Fibroblast of lung (primary cell): Measurements from ENCODE around the gene S100A1. TPM values are rescaled to one million over a fixed set of nuclear protein-coding genes. Genes with fewer than 3 reads are reported as not detected.

Source experiments
- DNase-seq, 2 donors: peaks; one replicate each; pipeline versions ENCODE4 v3.0.0 to v3.0.0-alpha.2; 2010; ENCODE audit warnings: low read depth in 2 of 2
- H2AFZ ChIP-seq: 2 replicates; pipeline ENCODE4 v1.5.1; 2012; ENCODE audit warnings: low read length, control low read depth, inconsistent platforms
- H3K27ac ChIP-seq: 2 replicates; pipeline ENCODE4 v1.5.1; 2011; ENCODE audit warnings: low read length, control low read depth; ENCODE audit not compliant: insufficient read depth
- H3K27me3 ChIP-seq: 2 replicates; pipeline ENCODE4 v1.5.1; 2011; ENCODE audit warnings: mild to moderate bottlenecking, low read length; ENCODE audit not compliant: control insufficient read depth, insufficient read depth
- H3K36me3 ChIP-seq: 2 replicates; pipeline ENCODE4 v1.5.1; 2011; ENCODE audit warnings: low read length; ENCODE audit not compliant: control insufficient read depth, insufficient read depth
- H3K4me1 ChIP-seq: 2 replicates; pipeline ENCODE4 v1.5.1; 2011; ENCODE audit warnings: low read length; ENCODE audit not compliant: control insufficient read depth, insufficient read depth; ENCODE audit errors: extremely low read depth
- H3K4me2 ChIP-seq: 2 replicates; pipeline ENCODE4 v1.5.1; 2011; ENCODE audit warnings: low read length, control low read depth; ENCODE audit not compliant: insufficient read depth; ENCODE audit errors: extremely low read depth
- H3K4me3 ChIP-seq, 4 experiments: fragments of 200-600 bp in 1 of 4; sonication (generic) in 1 of 4; replicated peaks in 1 of 4; 2 replicates each; pipeline ENCODE4 v1.5.1; 2011 to 2016; ENCODE audit warnings: low read length in 4 of 4, low read depth in 3 of 4, mild to moderate bottlenecking in 3 of 4, control low read depth in 2 of 4, inconsistent platforms in 1 of 4, mixed read lengths in 1 of 4; ENCODE audit not compliant: insufficient read depth in 1 of 4; ENCODE audit errors: control extremely low read depth in 1 of 4
- H3K79me2 ChIP-seq: 2 replicates; pipeline ENCODE4 v1.5.1; 2012; ENCODE audit warnings: mild to moderate bottlenecking, low read length, inconsistent platforms; ENCODE audit not compliant: control insufficient read depth, insufficient read depth
- H3K9ac ChIP-seq: 2 replicates; pipeline ENCODE4 v1.5.1; 2011; ENCODE audit warnings: mild to moderate bottlenecking, low read length, control low read depth; ENCODE audit not compliant: insufficient read depth
- H3K9me3 ChIP-seq: 2 replicates; pipeline ENCODE4 v1.5.1; 2012; ENCODE audit warnings: low read depth, low read length; ENCODE audit not compliant: control insufficient read depth, insufficient read depth
- H4K20me1 ChIP-seq: 2 replicates; pipeline ENCODE4 v1.5.1; 2011; ENCODE audit warnings: low read length; ENCODE audit not compliant: control insufficient read depth, insufficient read depth; ENCODE audit errors: extremely low read depth
- EZH2 ChIP-seq: IDR thresholded peaks from 2 replicates; pipeline ENCODE4 v1.5.1; 2012; ENCODE audit warnings: low read length, control low read depth, mild to moderate bottlenecking; ENCODE audit errors: missing control alignments
- polyA plus RNA-seq, 2 donors: library from polyadenylated mRNA; depleted of rRNA in 1 of 2; stranded (reverse) in 1 of 2; unstranded in 1 of 2; fragments of >200 nt; gene quantifications; 2 replicates each; pipeline ENCODE4 v1.2.1, GENCODE V29; 2011 to 2012; ENCODE audit warnings: missing spikeins in 1 of 2
- total RNA-seq: library from RNA; depleted of rRNA; stranded (reverse); fragments of >200 nt; gene quantifications from 2 replicates; pipeline ENCODE4 v1.2.1, GENCODE V29; 2014
- TF ChIP-seq, protein P1 (sequence below), 2 donors: IDR thresholded peaks in 1 of 2; conservative IDR thresholded peaks in 1 of 2; 1 replicate in 1 of 2; 2 replicates in 1 of 2; pipeline ENCODE4 v1.5.1; 2011 to 2012; ENCODE audit warnings: low read length in 2 of 2, control low read depth in 1 of 2, inconsistent platforms in 1 of 2, low read depth in 1 of 2, mild to moderate bottlenecking in 1 of 2

S100A1 gene
- total and polyA plus RNA-seq, 2 donors (not counting 1 experiment from before 2014, with no cell fraction given) = 0.17 to 9.7 TPM

DNA sequence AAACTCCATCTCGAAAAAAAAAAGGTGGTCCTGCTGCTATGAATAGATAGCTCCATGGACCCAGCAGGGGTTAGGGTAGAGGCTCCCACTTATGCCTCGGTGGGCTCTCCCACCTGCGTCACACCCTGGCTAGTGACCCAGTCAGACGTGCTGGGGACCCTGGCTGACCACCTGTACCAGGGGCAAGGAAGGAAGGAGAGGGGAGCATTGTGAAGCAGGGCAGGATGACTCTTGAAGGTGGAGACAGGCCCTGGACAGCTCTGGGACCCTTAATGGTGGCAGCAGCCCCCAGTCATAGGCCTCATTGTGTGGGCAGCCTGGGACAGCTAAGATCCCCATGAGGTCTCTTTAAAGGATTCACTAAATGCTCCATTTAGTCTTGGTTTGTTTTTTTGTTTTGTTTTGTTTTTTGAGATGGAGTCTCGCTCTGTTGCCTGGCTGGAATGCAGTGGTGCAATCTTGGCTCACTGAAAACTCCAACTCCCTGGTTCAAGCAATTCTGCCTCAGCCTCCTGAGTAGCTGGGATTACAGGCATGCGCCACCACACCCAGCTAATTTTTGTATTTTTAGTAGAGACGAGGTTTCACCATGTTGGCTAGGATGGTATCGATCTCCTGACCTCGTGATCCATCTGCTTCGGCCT lies 19.9 kb downstream of the S100A1 start:
- Histone ChIP-seq H3K9ac (no peak overlapping the region), H2AFZ (no peak overlapping the region), H3K36me3 (peaks cover 5% of the 10 kb centered on the region), H3K4me3 (no peak overlapping the region), H3K27me3 (no peaks in the 10 kb centered on the region), H3K4me2 (no peak overlapping the region), H4K20me1 (no peaks in the 10 kb centered on the region), H3K4me1 (peaks cover 3% of the 10 kb centered on the region), H3K27ac (no peak overlapping the region), H3K9me3 (no peaks in the 10 kb centered on the region), H3K79me2 (no peaks in the 10 kb centered on the region)
- TF ChIP-seq EZH2 = no peak
- DNase-seq = no peak

- peaks cover 2% of the 10 kb centered on the region for H3K36me3 ChIP-seq
- H4K20me1 ChIP-seq = no peaks in the 10 kb centered on the region
- no peak overlapping the region for H3K4me2 ChIP-seq
- peaks cover 3% of the 10 kb centered on the region for H3K4me1 ChIP-seq
- DNase-seq = no peak
- H3K79me2 ChIP-seq = no peaks in the 10 kb centered on the region
- H3K9me3 ChIP-seq = no peaks in the 10 kb centered on the region
- TF ChIP-seq, protein P1, sequence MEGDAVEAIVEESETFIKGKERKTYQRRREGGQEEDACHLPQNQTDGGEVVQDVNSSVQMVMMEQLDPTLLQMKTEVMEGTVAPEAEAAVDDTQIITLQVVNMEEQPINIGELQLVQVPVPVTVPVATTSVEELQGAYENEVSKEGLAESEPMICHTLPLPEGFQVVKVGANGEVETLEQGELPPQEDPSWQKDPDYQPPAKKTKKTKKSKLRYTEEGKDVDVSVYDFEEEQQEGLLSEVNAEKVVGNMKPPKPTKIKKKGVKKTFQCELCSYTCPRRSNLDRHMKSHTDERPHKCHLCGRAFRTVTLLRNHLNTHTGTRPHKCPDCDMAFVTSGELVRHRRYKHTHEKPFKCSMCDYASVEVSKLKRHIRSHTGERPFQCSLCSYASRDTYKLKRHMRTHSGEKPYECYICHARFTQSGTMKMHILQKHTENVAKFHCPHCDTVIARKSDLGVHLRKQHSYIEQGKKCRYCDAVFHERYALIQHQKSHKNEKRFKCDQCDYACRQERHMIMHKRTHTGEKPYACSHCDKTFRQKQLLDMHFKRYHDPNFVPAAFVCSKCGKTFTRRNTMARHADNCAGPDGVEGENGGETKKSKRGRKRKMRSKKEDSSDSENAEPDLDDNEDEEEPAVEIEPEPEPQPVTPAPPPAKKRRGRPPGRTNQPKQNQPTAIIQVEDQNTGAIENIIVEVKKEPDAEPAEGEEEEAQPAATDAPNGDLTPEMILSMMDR (conservative IDR thresholded peaks at IDR 0.05 in 1 of 2, IDR thresholded peaks at IDR 0.05 in 1 of 2; ENCODE audit: low read depth in 1 of 2, low read length in 2 of 2) = no peak
- TF ChIP-seq EZH2 = no peak
- H3K27ac ChIP-seq = no peak overlapping the region
- no peak overlapping the region for H3K4me3 ChIP-seq
- no peak overlapping the region for H2AFZ ChIP-seq
- no peaks in the 10 kb centered on the region for H3K27me3 ChIP-seq
- no peak overlapping the region for H3K9ac ChIP-seq
Measured at GRCh38 chr1:153649137-153649862, 21.1 kb downstream of the S100A1 start.

DNA sequence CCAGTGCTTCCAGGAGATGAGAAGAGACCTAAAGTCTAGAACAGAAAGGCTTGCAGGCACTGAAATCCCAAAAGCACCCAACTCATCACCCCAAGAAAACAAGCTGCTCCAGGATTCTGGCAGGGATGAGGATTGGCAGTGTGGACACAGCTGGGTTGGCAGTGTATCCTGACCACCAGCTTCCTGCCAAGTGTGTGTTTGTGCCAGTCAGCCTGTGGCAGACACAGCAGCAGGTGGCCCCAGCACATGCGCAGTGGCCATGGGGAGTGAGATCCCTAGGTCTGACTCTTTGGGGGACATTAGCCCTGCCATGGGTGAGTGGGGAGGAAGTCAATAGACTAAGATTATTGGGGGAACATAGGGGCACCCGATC lies 21.6 kb downstream of the S100A1 start:
- no peak overlapping the region for H3K27ac ChIP-seq
- no peaks in the 10 kb centered on the region for H3K9me3 ChIP-seq
- no peak overlapping the region for H3K4me2 ChIP-seq
- no peaks in the 10 kb centered on the region for H4K20me1 ChIP-seq
- no peaks in the 10 kb centered on the region for H3K27me3 ChIP-seq
- no peak overlapping the region for H2AFZ ChIP-seq
- no peak overlapping the region for H3K4me3 ChIP-seq
- peaks cover 2% of the 10 kb centered on the region for H3K36me3 ChIP-seq
- TF ChIP-seq, protein P1 (conservative IDR thresholded peaks at IDR 0.05 in 1 of 2, IDR thresholded peaks at IDR 0.05 in 1 of 2; ENCODE audit: low read depth in 1 of 2, low read length in 2 of 2) = no peak
- TF ChIP-seq EZH2 = no peak
- no peaks in the 10 kb centered on the region for H3K79me2 ChIP-seq
- peaks cover 3% of the 10 kb centered on the region for H3K4me1 ChIP-seq
- H3K9ac ChIP-seq = no peak overlapping the region
- DNase-seq = no peak
